GM13977 (cell line): Measurements from ENCODE around the gene OR4K13.

Experiments used
- DNase-seq: peaks from one replicate; pipeline ENCODE4 v3.0.0; 2012; ENCODE audit warnings: low spot score
- in situ Hi-C: fragments of 300-500 bp; cut with MboI; formaldehyde crosslinking; loops from one replicate; pipeline ENCODE4 v1.12.0; 2022; ENCODE audit warnings: low sequenced_read_pairs, low pct_unique_long_range_greater_than_20kb, mixed read lengths, inconsistent platforms; ENCODE audit not compliant: unreplicated experiment
- TF ChIP-seq, protein P1 (sequence below): IDR thresholded peaks from 2 replicates; pipeline ENCODE4 v1.5.1; 2012; ENCODE audit warnings: mild to moderate bottlenecking, control low read depth; ENCODE audit not compliant: insufficient read depth; ENCODE audit errors: extremely low read depth, missing control alignments

Gene OR4K13, protein sequence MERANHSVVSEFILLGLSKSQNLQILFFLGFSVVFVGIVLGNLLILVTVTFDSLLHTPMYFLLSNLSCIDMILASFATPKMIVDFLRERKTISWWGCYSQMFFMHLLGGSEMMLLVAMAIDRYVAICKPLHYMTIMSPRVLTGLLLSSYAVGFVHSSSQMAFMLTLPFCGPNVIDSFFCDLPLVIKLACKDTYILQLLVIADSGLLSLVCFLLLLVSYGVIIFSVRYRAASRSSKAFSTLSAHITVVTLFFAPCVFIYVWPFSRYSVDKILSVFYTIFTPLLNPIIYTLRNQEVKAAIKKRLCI

DNA sequence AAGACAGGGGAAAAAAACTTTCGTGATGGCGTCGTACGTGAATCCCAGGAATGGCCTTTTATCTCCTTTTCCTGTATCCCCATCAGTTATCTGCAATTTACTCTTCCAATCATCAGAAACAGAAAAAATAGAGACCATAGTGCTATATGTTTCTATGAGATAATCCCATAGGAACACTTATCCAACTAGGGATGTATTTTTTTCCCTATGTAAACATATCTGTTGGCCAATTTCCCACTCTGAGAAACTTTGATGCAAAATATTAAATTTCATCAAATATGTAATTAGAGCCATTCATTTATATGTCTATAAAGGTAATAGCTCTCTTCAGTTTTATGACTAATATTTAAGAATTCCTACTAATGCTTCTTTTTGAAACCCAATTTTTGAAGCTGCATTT, at the start of gene OR4K13:
OR4K13 (minus strand) TSS at position 101 of the 400 bp plus-strand sequence. CDS start 1,280 bp downstream, outside the sequence.
- TF ChIP-seq, protein P1, sequence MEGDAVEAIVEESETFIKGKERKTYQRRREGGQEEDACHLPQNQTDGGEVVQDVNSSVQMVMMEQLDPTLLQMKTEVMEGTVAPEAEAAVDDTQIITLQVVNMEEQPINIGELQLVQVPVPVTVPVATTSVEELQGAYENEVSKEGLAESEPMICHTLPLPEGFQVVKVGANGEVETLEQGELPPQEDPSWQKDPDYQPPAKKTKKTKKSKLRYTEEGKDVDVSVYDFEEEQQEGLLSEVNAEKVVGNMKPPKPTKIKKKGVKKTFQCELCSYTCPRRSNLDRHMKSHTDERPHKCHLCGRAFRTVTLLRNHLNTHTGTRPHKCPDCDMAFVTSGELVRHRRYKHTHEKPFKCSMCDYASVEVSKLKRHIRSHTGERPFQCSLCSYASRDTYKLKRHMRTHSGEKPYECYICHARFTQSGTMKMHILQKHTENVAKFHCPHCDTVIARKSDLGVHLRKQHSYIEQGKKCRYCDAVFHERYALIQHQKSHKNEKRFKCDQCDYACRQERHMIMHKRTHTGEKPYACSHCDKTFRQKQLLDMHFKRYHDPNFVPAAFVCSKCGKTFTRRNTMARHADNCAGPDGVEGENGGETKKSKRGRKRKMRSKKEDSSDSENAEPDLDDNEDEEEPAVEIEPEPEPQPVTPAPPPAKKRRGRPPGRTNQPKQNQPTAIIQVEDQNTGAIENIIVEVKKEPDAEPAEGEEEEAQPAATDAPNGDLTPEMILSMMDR = no peak
- in situ Hi-C loops = no loop called here
- no peak for DNase-seq

DNA sequence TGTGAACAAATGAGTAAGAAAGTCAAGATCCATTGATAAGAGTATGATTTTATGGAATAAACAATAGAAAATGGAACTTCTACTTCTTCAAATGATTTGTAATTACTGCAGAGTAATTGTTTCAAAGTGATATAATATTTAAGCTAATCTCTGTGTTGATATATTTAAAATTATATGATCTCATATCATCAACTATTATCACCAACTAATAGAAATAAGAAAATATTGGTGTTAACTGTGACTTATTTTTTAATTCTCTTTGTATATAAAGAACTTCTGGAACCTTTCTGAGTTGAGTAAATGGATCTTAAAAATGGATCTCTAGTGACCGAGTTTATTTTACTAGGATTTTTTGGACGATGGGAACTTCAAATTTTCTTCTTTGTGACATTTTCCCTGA, 23.9 kb upstream of the OR4K13 start, which contains the start of gene OR4L1:
OR4L1 (plus strand) TSS at position 301 of the 400 bp plus-strand sequence; CDS start at position 301, 0 bp downstream.
- no peak for DNase-seq
- in situ Hi-C loops = no loop called here
- TF ChIP-seq, protein P1 = no peak

DNA sequence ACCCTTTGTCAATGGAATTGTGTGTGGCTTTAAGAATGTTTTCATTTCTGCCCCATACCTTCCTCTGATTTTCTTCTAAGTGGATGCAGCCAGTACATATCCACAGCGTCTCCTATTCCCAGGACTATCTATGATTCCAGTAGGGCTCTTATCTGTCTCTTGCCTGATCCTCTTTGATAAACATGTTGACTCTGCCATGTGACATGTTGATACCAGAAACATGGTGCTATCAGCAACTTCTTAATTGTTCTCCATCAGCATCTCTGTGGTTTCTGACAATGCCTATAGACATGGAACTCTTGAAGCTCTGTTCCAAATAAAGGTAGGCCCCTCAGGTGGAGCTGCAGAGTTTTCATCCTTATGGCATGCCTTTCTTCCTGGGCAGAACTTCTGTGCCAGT, 12.4 kb upstream of the OR4K13 start:
- in situ Hi-C loops = no loop called here
- no peak for DNase-seq
- TF ChIP-seq, protein P1 = no peak

DNA sequence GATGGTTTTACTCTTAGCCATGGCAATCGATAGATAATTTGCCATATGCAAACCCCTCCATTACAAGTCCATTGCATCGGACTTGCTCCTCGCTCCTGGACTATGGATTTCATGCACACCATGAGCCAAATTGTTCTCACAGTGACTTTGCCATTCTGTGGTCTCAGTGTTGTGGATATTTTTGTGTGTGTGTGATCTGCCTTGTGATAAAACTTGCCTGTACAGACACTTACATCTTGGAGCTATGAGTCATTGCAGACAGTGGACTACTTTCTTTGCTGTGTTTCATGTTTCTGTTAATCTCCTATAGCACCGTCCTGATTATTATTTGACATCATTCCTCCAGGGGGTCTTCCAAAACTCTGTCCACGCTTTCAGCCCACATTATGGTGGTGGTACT, 8.4 kb upstream of the OR4K13 start:
- TF ChIP-seq, protein P1 = no peak
- DNase-seq = no peak
- in situ Hi-C loops = no loop called here

DNA sequence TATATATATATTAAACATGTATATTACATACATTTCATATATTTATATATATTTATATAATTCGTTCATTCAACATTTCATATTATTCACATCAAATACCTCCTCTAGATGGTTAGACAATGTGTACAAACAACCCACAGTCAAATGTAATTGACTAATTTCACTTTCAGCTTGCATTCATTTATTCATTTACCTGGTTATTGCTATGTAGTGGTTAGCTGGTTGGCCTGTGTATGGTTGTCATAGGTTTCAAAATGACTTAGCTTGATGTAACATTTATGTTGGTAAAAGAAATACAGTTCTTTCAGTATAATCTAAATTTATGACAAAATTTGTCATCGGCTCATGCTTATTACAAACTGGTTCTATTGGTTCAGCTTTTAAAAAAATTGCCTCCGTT, 389 bp downstream of the OR4K13 start:
- DNase-seq = no peak
- in situ Hi-C loops = no loop called here

DNA sequence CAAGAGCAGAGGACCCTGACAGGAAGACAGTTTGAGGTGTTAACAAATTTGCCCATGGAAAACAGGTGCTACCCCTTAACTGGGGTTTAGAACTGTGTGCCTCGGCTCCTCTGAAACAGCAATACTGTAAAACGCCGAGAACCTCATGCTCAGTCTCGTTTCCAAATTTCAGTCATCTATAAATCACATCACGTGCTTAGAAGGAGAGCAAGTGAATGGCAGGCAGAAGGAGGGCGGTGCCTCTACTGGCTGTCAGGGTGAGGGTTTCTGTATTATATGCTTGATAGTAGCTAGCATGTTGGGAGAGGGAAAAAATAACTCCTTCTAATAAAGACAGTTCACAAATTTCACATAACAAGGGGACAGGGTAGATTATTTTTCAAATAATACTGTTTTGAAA, 4.8 kb downstream of the OR4K13 start:
- DNase-seq = no peak
- TF ChIP-seq, protein P1 = no peak
- in situ Hi-C loops = no loop called here

More for the DNA sequence above, 389 bp downstream of the OR4K13 start:
- TF ChIP-seq, protein P1 = no peak
